ENCODE data around the gene PPP2R2B.

PPP2R2B gene

GRCh38 chr5:146904890-146905289 lies 26.3 kb upstream of the PPP2R2B start:
- Histone ChIP-seq H3K27me3 (ENCODE audit: insufficient read depth, poor library complexity, severe bottlenecking) (no peaks in the 10 kb centered on the region), H3K4me3 (replicated peaks; ENCODE audit: insufficient read depth, low read length) (no peak overlapping the region), H3K27ac (replicated peaks) (no peak overlapping the region)
- DNase-seq (ENCODE audit: low read depth in 1 of 2, low spot score in 1 of 2) = no peak
- TF ChIP-seq SPI1 (IDR thresholded peaks at IDR 0.05; ENCODE audit: borderline replicate concordance, low read depth) (no peak), GABPA (IDR thresholded peaks at IDR 0.05; ENCODE audit: low read depth) (no peak), POLR2AphosphoS5 (IDR thresholded peaks at IDR 0.05; ENCODE audit: low read depth) (no peak)
- TF ChIP-seq, protein P1, sequence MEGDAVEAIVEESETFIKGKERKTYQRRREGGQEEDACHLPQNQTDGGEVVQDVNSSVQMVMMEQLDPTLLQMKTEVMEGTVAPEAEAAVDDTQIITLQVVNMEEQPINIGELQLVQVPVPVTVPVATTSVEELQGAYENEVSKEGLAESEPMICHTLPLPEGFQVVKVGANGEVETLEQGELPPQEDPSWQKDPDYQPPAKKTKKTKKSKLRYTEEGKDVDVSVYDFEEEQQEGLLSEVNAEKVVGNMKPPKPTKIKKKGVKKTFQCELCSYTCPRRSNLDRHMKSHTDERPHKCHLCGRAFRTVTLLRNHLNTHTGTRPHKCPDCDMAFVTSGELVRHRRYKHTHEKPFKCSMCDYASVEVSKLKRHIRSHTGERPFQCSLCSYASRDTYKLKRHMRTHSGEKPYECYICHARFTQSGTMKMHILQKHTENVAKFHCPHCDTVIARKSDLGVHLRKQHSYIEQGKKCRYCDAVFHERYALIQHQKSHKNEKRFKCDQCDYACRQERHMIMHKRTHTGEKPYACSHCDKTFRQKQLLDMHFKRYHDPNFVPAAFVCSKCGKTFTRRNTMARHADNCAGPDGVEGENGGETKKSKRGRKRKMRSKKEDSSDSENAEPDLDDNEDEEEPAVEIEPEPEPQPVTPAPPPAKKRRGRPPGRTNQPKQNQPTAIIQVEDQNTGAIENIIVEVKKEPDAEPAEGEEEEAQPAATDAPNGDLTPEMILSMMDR (IDR thresholded peaks at IDR 0.05; ENCODE audit: insufficient read depth, low read length) = no peak
- TF ChIP-seq, protein P2, sequence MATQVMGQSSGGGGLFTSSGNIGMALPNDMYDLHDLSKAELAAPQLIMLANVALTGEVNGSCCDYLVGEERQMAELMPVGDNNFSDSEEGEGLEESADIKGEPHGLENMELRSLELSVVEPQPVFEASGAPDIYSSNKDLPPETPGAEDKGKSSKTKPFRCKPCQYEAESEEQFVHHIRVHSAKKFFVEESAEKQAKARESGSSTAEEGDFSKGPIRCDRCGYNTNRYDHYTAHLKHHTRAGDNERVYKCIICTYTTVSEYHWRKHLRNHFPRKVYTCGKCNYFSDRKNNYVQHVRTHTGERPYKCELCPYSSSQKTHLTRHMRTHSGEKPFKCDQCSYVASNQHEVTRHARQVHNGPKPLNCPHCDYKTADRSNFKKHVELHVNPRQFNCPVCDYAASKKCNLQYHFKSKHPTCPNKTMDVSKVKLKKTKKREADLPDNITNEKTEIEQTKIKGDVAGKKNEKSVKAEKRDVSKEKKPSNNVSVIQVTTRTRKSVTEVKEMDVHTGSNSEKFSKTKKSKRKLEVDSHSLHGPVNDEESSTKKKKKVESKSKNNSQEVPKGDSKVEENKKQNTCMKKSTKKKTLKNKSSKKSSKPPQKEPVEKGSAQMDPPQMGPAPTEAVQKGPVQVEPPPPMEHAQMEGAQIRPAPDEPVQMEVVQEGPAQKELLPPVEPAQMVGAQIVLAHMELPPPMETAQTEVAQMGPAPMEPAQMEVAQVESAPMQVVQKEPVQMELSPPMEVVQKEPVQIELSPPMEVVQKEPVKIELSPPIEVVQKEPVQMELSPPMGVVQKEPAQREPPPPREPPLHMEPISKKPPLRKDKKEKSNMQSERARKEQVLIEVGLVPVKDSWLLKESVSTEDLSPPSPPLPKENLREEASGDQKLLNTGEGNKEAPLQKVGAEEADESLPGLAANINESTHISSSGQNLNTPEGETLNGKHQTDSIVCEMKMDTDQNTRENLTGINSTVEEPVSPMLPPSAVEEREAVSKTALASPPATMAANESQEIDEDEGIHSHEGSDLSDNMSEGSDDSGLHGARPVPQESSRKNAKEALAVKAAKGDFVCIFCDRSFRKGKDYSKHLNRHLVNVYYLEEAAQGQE (IDR thresholded peaks at IDR 0.05; ENCODE audit: insufficient replicate concordance, low read depth) = no peak

- TF ChIP-seq GABPA (IDR thresholded peaks at IDR 0.05; ENCODE audit: low read depth) (no peak), POLR2AphosphoS5 (IDR thresholded peaks at IDR 0.05; ENCODE audit: low read depth) (no peak), SPI1 (IDR thresholded peaks at IDR 0.05; ENCODE audit: borderline replicate concordance, low read depth) (no peak)
- TF ChIP-seq, protein P2 (IDR thresholded peaks at IDR 0.05; ENCODE audit: insufficient replicate concordance, low read depth) = no peak
- TF ChIP-seq, protein P1 (IDR thresholded peaks at IDR 0.05; ENCODE audit: insufficient read depth, low read length) = no peak
- Histone ChIP-seq H3K4me3 (replicated peaks; ENCODE audit: insufficient read depth, low read length) (no peak overlapping the region), H3K27me3 (ENCODE audit: insufficient read depth, poor library complexity, severe bottlenecking) (no peaks in the 10 kb centered on the region), H3K27ac (replicated peaks) (no peak overlapping the region)
- no peak for DNase-seq (ENCODE audit: low read depth in 1 of 2, low spot score in 1 of 2)
Observed at GRCh38 chr5:146903789-146904188, 25.2 kb upstream of the PPP2R2B start.

- Histone ChIP-seq H3K27ac (replicated peaks) (no peak overlapping the region), H3K27me3 (ENCODE audit: insufficient read depth, poor library complexity, severe bottlenecking) (no peaks in the 10 kb centered on the region), H3K4me3 (replicated peaks; ENCODE audit: insufficient read depth, low read length) (no peak overlapping the region)
- DNase-seq (ENCODE audit: low read depth in 1 of 2, low spot score in 1 of 2) = no peak
- TF ChIP-seq GABPA (IDR thresholded peaks at IDR 0.05; ENCODE audit: low read depth) = no peak
- no peak for TF ChIP-seq POLR2AphosphoS5 (IDR thresholded peaks at IDR 0.05; ENCODE audit: low read depth)
- TF ChIP-seq, protein P2 (IDR thresholded peaks at IDR 0.05; ENCODE audit: insufficient replicate concordance, low read depth) = no peak
- no peak for TF ChIP-seq SPI1 (IDR thresholded peaks at IDR 0.05; ENCODE audit: borderline replicate concordance, low read depth)
- TF ChIP-seq, protein P1 (IDR thresholded peaks at IDR 0.05; ENCODE audit: insufficient read depth, low read length) = no peak
Observed at GRCh38 chr5:146902471-146902870, 23.9 kb upstream of the PPP2R2B start.
